Measurements from ENCODE around the gene CREB5. TPM values are rescaled to one million over a fixed set of nuclear protein-coding genes. Genes with fewer than 3 reads are reported as not detected.

The CREB5 gene
- total RNA-seq, 4 donors from 2014 or later: 0.90 to 10.1 (median 4.9) TPM

- Histone ChIP-seq H3K27ac (peak overlapping the region; percentile 13 to 74 (median 66)), H3K9me3 (no peaks in the 10 kb centered on the region)
- ATAC-seq: peak; percentile 38 to 54
These were observed 6.0 kb downstream of the CREB5 start for GRCh38 chr7:28418311-28418710.

GRCh38 chr7:28418966-28419365 is 6.6 kb downstream of the CREB5 start:
- no peak overlapping the region for H3K4me3 ChIP-seq
- DNase-seq (no peak), ATAC-seq (no peak)
- H3K9me3 ChIP-seq: no peaks in the 10 kb centered on the region
- no peak for TF ChIP-seq CTCF (IDR thresholded peaks at IDR 0.05 in 4 of 5, conservative IDR thresholded peaks at IDR 0.05 in 1 of 5)
- TF ChIP-seq POLR2A (IDR thresholded peaks at IDR 0.05): no peak
- intact Hi-C loops (cut with DNase I; ENCODE audit: low total_unique reads): loop anchor here (10.0 kb wide), 2 partner anchors 106 to 754 kb away; partner anchors contain the start of gene HIBADH
- peak overlapping the region; percentile 13 to 74 (median 66) for H3K27ac ChIP-seq
- H3K27me3 ChIP-seq: no peaks in the 10 kb centered on the region
- in situ Hi-C loops (cut with MboI; ENCODE audit: low sequenced_read_pairs in 4 of 4): loop anchor here in 1 of 4 donors (25.0 kb wide), 1 partner anchor 1232 kb away; the partner anchor contains the start of gene HOXA11
- H3K4me1 ChIP-seq: peaks cover 33 to 47% of the 10 kb centered on the region in 2 donors
- no peaks in the 10 kb centered on the region for H3K36me3 ChIP-seq

More at GRCh38 chr7:28418311-28418710, 6.0 kb downstream of the CREB5 start:
- Histone ChIP-seq H3K4me1 (peaks cover 33 to 47% of the 10 kb centered on the region in 2 donors), H3K27me3 (no peaks in the 10 kb centered on the region), H3K36me3 (no peaks in the 10 kb centered on the region), H3K4me3 (no peak overlapping the region)
- no peak for DNase-seq
- no peak for TF ChIP-seq POLR2A (IDR thresholded peaks at IDR 0.05)
- no peak for TF ChIP-seq CTCF (IDR thresholded peaks at IDR 0.05 in 4 of 5, conservative IDR thresholded peaks at IDR 0.05 in 1 of 5)
- intact Hi-C loops (cut with DNase I; ENCODE audit: low total_unique reads): loop anchor here (10.0 kb wide), 2 partner anchors 106 to 754 kb away; partner anchors contain the start of gene HIBADH
- in situ Hi-C loops (cut with MboI; ENCODE audit: low sequenced_read_pairs in 4 of 4): loop anchor here in 1 of 4 donors (25.0 kb wide), 1 partner anchor 1231 kb away; the partner anchor contains the start of gene HOXA11

GRCh38 chr7:28419716-28420115 is 7.4 kb downstream of the CREB5 start:
- Histone ChIP-seq H3K27me3 (no peaks in the 10 kb centered on the region), H3K4me1 (peaks cover 33 to 47% of the 10 kb centered on the region in 2 donors), H3K9me3 (no peaks in the 10 kb centered on the region), H3K36me3 (no peaks in the 10 kb centered on the region), H3K27ac (peak overlapping the region in 2 of 4 donors; percentile 61 to 70), H3K4me3 (no peak overlapping the region)
- ATAC-seq: peak; percentile 25 to 64
- peak in 1 of 2 donors; percentile 39 for DNase-seq
- TF ChIP-seq CTCF (IDR thresholded peaks at IDR 0.05 in 4 of 5, conservative IDR thresholded peaks at IDR 0.05 in 1 of 5) (no peak), POLR2A (IDR thresholded peaks at IDR 0.05) (no peak)
- intact Hi-C loops (cut with DNase I; ENCODE audit: low total_unique reads): loop anchor here (10.0 kb wide), 2 partner anchors 105 to 755 kb away; partner anchors contain the start of gene HIBADH
- in situ Hi-C loops (cut with MboI; ENCODE audit: low sequenced_read_pairs in 4 of 4): loop anchor here in 1 of 4 donors (25.0 kb wide), 1 partner anchor 1232 kb away; the partner anchor contains the start of gene HOXA11

GRCh38 chr7:28423112-28423511 is 10.8 kb downstream of the CREB5 start:
- no peak overlapping the region for H3K27ac ChIP-seq
- no peaks in the 10 kb centered on the region for H3K27me3 ChIP-seq
- ATAC-seq (no peak), DNase-seq (no peak)
- intact Hi-C loops (cut with DNase I; ENCODE audit: low total_unique reads) (no loop called here), in situ Hi-C loops (cut with MboI; ENCODE audit: low sequenced_read_pairs in 4 of 4) (loop anchor here in 1 of 4 donors (25.0 kb wide), 1 partner anchor 1236 kb away; the partner anchor contains the start of gene HOXA11)
- H3K4me1 ChIP-seq: peaks cover 17 to 23% of the 10 kb centered on the region in 2 donors
- no peaks in the 10 kb centered on the region for H3K9me3 ChIP-seq
- no peak overlapping the region for H3K4me3 ChIP-seq
- TF ChIP-seq POLR2A (IDR thresholded peaks at IDR 0.05) (no peak), CTCF (IDR thresholded peaks at IDR 0.05 in 4 of 5, conservative IDR thresholded peaks at IDR 0.05 in 1 of 5) (no peak)
- no peaks in the 10 kb centered on the region for H3K36me3 ChIP-seq

Measured in gastrocnemius medialis (tissue), 4 donors.